Epithelial cell of proximal tubule (primary cell): ENCODE data around the gene TSPYL6. TPM values are rescaled to one million over a fixed set of nuclear protein-coding genes. Genes with fewer than 3 reads are reported as not detected.

Experiments
- DNase-seq: peaks from one replicate; pipeline ENCODE4 v3.0.0-alpha.2; 2011; ENCODE audit warnings: low read depth
- H3K4me3 ChIP-seq: 2 replicates; pipeline ENCODE4 v1.5.1; 2011; ENCODE audit warnings: low read depth, mild to moderate bottlenecking, low read length
- CTCF ChIP-seq: conservative IDR thresholded peaks from 2 replicates; pipeline ENCODE4 v1.5.1; 2012; ENCODE audit warnings: low read depth, mild to moderate bottlenecking, low read length
- total RNA-seq: library from RNA; depleted of rRNA; stranded (reverse); fragments of >200 nt; gene quantifications from 2 replicates; pipeline ENCODE4 v1.2.3, GENCODE V29; 2015

Gene TSPYL6
- total RNA-seq, 1 donor from 2014 or later = not detected

GRCh38 chr2:54239427-54239826 lies 16.6 kb downstream of the TSPYL6 start:
- no peak for DNase-seq
- H3K4me3 ChIP-seq = no peak overlapping the region
- TF ChIP-seq CTCF = no peak

- DNase-seq = no peak
- no peak overlapping the region for H3K4me3 ChIP-seq
- TF ChIP-seq CTCF = no peak
Measured at GRCh38 chr2:54237428-54237827, 18.6 kb downstream of the TSPYL6 start.

GRCh38 chr2:54233832-54234649 lies 22.0 kb downstream of the TSPYL6 start:
- H3K4me3 ChIP-seq = no peak overlapping the region
- no peak for TF ChIP-seq CTCF
- no peak for DNase-seq

- TF ChIP-seq CTCF = no peak
- no peak for DNase-seq
- no peak overlapping the region for H3K4me3 ChIP-seq
Measured at GRCh38 chr2:54228945-54229344, 27.1 kb downstream of the TSPYL6 start.

- no peak overlapping the region for H3K4me3 ChIP-seq
- DNase-seq = no peak
- TF ChIP-seq CTCF = no peak
Measured at GRCh38 chr2:54227798-54228197, 28.2 kb downstream of the TSPYL6 start.

GRCh38 chr2:54226260-54226659 lies 29.8 kb downstream of the TSPYL6 start:
- no peak for TF ChIP-seq CTCF
- no peak overlapping the region for H3K4me3 ChIP-seq
- DNase-seq = no peak

GRCh38 chr2:54224997-54225396 lies 31.0 kb downstream of the TSPYL6 start:
- no peak for TF ChIP-seq CTCF
- no peak for DNase-seq
- H3K4me3 ChIP-seq = no peak overlapping the region
